A673 (cell line): ENCODE data around the gene RCAN3. TPM values are rescaled to one million over a fixed set of nuclear protein-coding genes. Genes with fewer than 3 reads are reported as not detected.

Source experiments
- BruUV-seq: library from RNA; stranded (reverse); fragments of 400-500 nt; replicated peaks from 2 replicates; lab custom pipeline; 2021; lab: Mats Ljungman, UMichigan
- CTCF ChIA-PET: fragments of 300-600 bp; sonication (Branson Sonifier 250); formaldehyde crosslinking; loops from one replicate; lab custom pipeline; 2022; ENCODE audit warnings: antibody characterized with exemption; lab: Charles Lee
- POLR2A ChIA-PET: fragments of 300-600 bp; sonication (Branson Sonifier 250); formaldehyde crosslinking; loops from one replicate; lab custom pipeline; 2022; ENCODE audit warnings: antibody characterized with exemption; ENCODE audit not compliant: low non-redundant PET; lab: Charles Lee
- DNase-seq: peaks from one replicate; pipeline ENCODE4 v3.0.0-alpha.2; 2015; ENCODE audit warnings: low spot score
- H3K27ac ChIP-seq: fragments of 200-600 bp; sonication (generic); 2 replicates; pipeline ENCODE4 v1.5.1; 2016; ENCODE audit warnings: mixed run types, low read depth, mild to moderate bottlenecking, mixed read lengths, antibody characterized with exemption, low read length; ENCODE audit not compliant: poor library complexity, severe bottlenecking
- H3K27me3 ChIP-seq: fragments of 200-600 bp; sonication (generic); replicated peaks from 2 replicates; pipeline ENCODE4 v1.6.1; 2017; ENCODE audit warnings: mixed run types, low read depth, mild to moderate bottlenecking, mixed read lengths, antibody characterized with exemption, low read length; ENCODE audit not compliant: insufficient read depth, poor library complexity
- H3K36me3 ChIP-seq: fragments of 200-600 bp; sonication (generic); 2 replicates; pipeline ENCODE4 v1.6.1; 2016; ENCODE audit warnings: mixed run types, mild to moderate bottlenecking, mixed read lengths, antibody characterized with exemption, low read length; ENCODE audit not compliant: insufficient read depth, poor library complexity, severe bottlenecking
- H3K4me1 ChIP-seq: fragments of 200-600 bp; sonication (generic); 2 replicates; pipeline ENCODE4 v1.6.1; 2017; ENCODE audit warnings: mixed run types, mild to moderate bottlenecking, mixed read lengths, antibody characterized with exemption, low read length; ENCODE audit not compliant: insufficient read depth, poor library complexity, severe bottlenecking
- H3K4me3 ChIP-seq: fragments of 200-600 bp; sonication (generic); 2 replicates; pipeline ENCODE4 v1.5.1; 2016; ENCODE audit warnings: low read depth, mixed run types, mild to moderate bottlenecking, mixed read lengths, low read length; ENCODE audit not compliant: poor library complexity, severe bottlenecking
- H3K9me3 ChIP-seq: fragments of 200-600 bp; sonication (generic); 2 replicates; pipeline ENCODE4 v1.6.1; 2016; ENCODE audit warnings: mixed run types, low read depth, mild to moderate bottlenecking, mixed read lengths, antibody characterized with exemption, low read length; ENCODE audit not compliant: poor library complexity, severe bottlenecking
- CTCF ChIP-seq: fragments of 300-800, 200-600 bp; sonication (generic); conservative IDR thresholded peaks from 2 replicates; pipeline ENCODE4 v1.5.1; 2017; ENCODE audit warnings: low read depth, mild to moderate bottlenecking, antibody characterized with exemption, low read length, moderate library complexity, mixed read lengths
- EZH2 ChIP-seq: fragments of 200-600 bp; sonication (generic); IDR thresholded peaks from 2 replicates; pipeline ENCODE4 v1.6.1; 2017; ENCODE audit warnings: borderline replicate concordance, low read depth, mild to moderate bottlenecking, mixed read lengths, antibody characterized with exemption, low read length; ENCODE audit not compliant: poor library complexity, severe bottlenecking
- intact Hi-C: fragments of 100-400 bp; cut with micrococcal nuclease; formaldehyde crosslinking; loops from one replicate; pipeline ENCODE4 v1.10.0; 2022; ENCODE audit not compliant: unreplicated experiment
- total RNA-seq: library from RNA; stranded (reverse); gene quantifications from 2 replicates; pipeline ENCODE4 v1.2.3, GENCODE V29; 2021

The RCAN3 gene
- total RNA-seq, 1 experiment from 2014 or later: 7.4 TPM

GRCh38 chr1:24544239-24544638, 41.6 kb downstream of the RCAN3 start:
- no TSS peak for BruUV-seq

GRCh38 chr1:24545662-24546061, 43.0 kb downstream of the RCAN3 start:
- no peak overlapping the region for H3K27ac ChIP-seq
- TF ChIP-seq CTCF (no peak), EZH2 (no peak)
- no peaks in the 10 kb centered on the region for H3K9me3 ChIP-seq
- DNase-seq: no peak
- H3K4me1 ChIP-seq: no peaks in the 10 kb centered on the region
- H3K4me3 ChIP-seq: no peak overlapping the region
- H3K36me3 ChIP-seq: no peaks in the 10 kb centered on the region
- intact Hi-C loops: loop anchor here (10.0 kb wide), 1 partner anchor 89 kb away; no protein-coding TSS in a partner anchor
- POLR2A ChIA-PET: no interaction called here
- BruUV-seq: no TSS peak
- CTCF ChIA-PET: no interaction called here
- no peaks in the 10 kb centered on the region for H3K27me3 ChIP-seq

More at GRCh38 chr1:24544239-24544638, 41.6 kb downstream of the RCAN3 start:
- Histone ChIP-seq H3K36me3 (no peaks in the 10 kb centered on the region), H3K4me1 (no peaks in the 10 kb centered on the region), H3K27me3 (no peaks in the 10 kb centered on the region), H3K27ac (no peak overlapping the region), H3K9me3 (no peaks in the 10 kb centered on the region), H3K4me3 (no peak overlapping the region)
- DNase-seq: no peak
- ChIA-PET POLR2A (no interaction called here), CTCF (no interaction called here)
- intact Hi-C loops: loop anchor here (10.0 kb wide), 1 partner anchor 91 kb away; no protein-coding TSS in a partner anchor
- TF ChIP-seq CTCF (no peak), EZH2 (no peak)

- POLR2A ChIA-PET: no interaction called here
- Histone ChIP-seq H3K36me3 (no peaks in the 10 kb centered on the region), H3K4me1 (no peaks in the 10 kb centered on the region), H3K9me3 (no peaks in the 10 kb centered on the region), H3K27ac (no peak overlapping the region), H3K4me3 (no peak overlapping the region), H3K27me3 (no peaks in the 10 kb centered on the region)
- TF ChIP-seq CTCF: no peak
- TF ChIP-seq EZH2: no peak
- CTCF ChIA-PET: interaction anchor here (0.6 kb wide), 1 partner anchor 283 kb away, joined by 6 read pairs; no protein-coding TSS in a partner anchor
- BruUV-seq: no TSS peak
- DNase-seq: no peak
- intact Hi-C loops: loop anchor here (10.0 kb wide), 1 partner anchor 88 kb away; no protein-coding TSS in a partner anchor
These were observed 44.6 kb downstream of the RCAN3 start for GRCh38 chr1:24547195-24547594.
